GM18907 (cell line): Measurements from ENCODE around the gene PNMA8A.

ENCODE experiments used
- ATAC-seq: cut with Tn5 transposase; IDR thresholded peaks from one replicate; pipeline ENCODE4 v1.9.1; 2021; ENCODE audit warnings: mild to moderate bottlenecking, moderate library complexity; ENCODE audit not compliant: unreplicated experiment

PNMA8A gene

GRCh38 chr19:46429999-46430398 is 41.4 kb downstream of the PNMA8A start:
- no peak for ATAC-seq

GRCh38 chr19:46428239-46429135 is 42.9 kb downstream of the PNMA8A start, which contains the start of gene PNMA8C:
PNMA8C (minus strand) TSS chr19:46428936; CDS start chr19:46428359, 577 bp downstream.
- ATAC-seq, result no peak

GRCh38 chr19:46427518-46428045 is 43.8 kb downstream of the PNMA8A start:
- no peak for ATAC-seq

- no peak for ATAC-seq
Observed at GRCh38 chr19:46426506-46427162, 44.7 kb downstream of the PNMA8A start.

- ATAC-seq, result no peak
Observed at GRCh38 chr19:46426035-46426505, 45.3 kb downstream of the PNMA8A start.

- ATAC-seq, result no peak
Observed at GRCh38 chr19:46423188-46423587, 48.2 kb downstream of the PNMA8A start.

- ATAC-seq, result no peak
Observed at GRCh38 chr19:46422344-46422743, 49.0 kb downstream of the PNMA8A start.

- no peak for ATAC-seq
Observed at GRCh38 chr19:46420056-46420455, 51.3 kb downstream of the PNMA8A start.
